Stimulated activated CD8-positive, alpha-beta memory T cell treated with anti-CD3 and anti-CD28 coated beads, Interleukin-2, amount 100 ng/mL, for 1 hour (primary cell): Measurements from ENCODE around the gene NBEAL1.
"Not testable (repeated sequence)": the region's sequence is repeated elsewhere in the genome, so short reads cannot be mapped to it uniquely, and the experiment has no call there.

Experiments used
- DNase-seq, 2 donors: peaks; one replicate each; pipeline ENCODE4 v3.0.0-alpha.2; 2020; ENCODE audit warnings: low read depth in 2 of 2

The NBEAL1 gene

DNA sequence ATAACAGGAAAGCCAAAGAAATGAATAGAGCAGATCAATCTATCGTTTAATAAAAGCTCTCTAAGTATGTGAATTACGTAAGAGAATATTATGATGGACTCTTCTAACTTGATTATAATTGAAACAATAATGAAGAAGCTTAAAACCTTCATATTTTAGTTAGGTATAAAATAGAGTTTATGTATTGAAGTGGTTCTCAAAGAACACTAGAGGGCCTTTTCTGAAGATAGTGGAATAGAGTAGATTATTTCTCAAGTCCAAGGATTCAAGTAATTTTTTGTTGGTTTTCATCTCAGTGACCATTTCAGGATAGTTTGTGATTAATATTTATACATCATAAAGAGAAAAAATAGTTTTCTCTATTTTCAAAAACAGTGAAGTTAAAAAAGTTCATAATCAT, 97.7 kb downstream of the NBEAL1 start:
- no peak for DNase-seq

DNA sequence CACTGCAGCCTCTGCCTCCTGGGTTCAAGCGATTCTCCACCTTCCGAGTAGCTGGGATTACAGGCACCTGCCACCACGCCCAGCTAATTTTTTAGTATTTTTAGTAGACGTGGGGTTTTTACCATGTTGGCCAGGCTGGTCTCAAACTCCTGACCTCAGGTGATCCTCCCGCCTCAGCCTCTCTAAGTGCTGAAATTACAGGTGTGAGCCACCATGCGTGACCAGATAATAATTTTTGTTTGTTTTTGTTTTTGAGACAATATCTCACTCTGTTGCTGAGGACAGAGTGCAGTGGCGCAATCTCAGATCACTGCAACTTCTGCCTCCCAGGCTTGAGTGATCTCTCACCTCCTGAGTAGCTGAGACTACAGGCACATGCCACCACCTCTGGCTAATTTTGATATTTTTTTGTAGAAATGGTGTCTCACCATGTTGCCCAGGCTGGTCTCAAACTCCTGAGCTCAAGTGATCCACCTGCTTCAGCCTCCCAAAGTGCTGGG, 100.6 kb downstream of the NBEAL1 start:
- not testable (repeated sequence) for DNase-seq

GRCh38 chr2:203122317-203122986, 107.8 kb downstream of the NBEAL1 start:
- no peak for DNase-seq

GRCh38 chr2:203126996-203127395, 112.3 kb downstream of the NBEAL1 start:
- DNase-seq, result no peak

GRCh38 chr2:203135105-203135504, 120.4 kb downstream of the NBEAL1 start:
- no peak for DNase-seq

DNA sequence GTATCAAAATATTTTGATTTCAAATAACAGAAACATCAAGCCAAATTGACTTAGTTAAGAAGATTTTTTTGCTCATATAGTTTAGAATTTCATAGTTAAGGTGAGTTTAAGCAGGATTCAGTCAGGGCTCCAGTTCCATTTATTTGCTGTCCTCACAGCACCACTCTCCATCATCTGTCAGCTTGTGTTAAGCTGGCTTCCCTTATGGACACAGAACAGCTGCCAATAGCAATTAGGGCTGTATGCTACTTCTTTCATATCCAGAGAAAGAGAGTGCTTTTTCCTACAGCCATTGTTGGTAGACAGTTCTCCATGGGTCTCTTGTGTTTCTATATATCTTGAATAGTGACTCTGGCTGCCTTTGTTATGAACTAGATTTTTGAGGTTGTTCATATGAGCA, 128.7 kb downstream of the NBEAL1 start:
- DNase-seq, result no peak

DNA sequence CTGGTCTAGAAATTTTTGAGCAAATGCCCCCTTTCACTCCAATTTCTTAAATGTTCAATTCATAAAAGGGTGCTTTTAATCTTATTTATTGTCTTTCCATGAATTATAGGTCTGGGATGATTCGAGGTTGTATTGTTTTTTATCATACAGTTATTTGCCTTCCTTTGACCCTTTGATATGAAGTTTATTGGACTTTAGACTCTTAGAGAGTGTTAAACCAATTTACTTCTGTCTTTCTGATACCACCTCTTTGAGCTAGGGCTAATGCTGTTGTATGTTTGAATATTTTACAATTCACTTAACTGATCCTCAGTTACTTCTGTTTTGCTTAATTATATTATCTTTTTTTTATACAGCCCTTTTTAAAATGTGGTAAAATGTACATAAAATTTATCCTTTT, 134.5 kb downstream of the NBEAL1 start:
- no peak for DNase-seq

- no peak for DNase-seq
Observed at GRCh38 chr2:203155406-203155805, 140.7 kb downstream of the NBEAL1 start.

- not testable (repeated sequence) for DNase-seq
Observed at GRCh38 chr2:203162722-203163121, 148.0 kb downstream of the NBEAL1 start.

DNA sequence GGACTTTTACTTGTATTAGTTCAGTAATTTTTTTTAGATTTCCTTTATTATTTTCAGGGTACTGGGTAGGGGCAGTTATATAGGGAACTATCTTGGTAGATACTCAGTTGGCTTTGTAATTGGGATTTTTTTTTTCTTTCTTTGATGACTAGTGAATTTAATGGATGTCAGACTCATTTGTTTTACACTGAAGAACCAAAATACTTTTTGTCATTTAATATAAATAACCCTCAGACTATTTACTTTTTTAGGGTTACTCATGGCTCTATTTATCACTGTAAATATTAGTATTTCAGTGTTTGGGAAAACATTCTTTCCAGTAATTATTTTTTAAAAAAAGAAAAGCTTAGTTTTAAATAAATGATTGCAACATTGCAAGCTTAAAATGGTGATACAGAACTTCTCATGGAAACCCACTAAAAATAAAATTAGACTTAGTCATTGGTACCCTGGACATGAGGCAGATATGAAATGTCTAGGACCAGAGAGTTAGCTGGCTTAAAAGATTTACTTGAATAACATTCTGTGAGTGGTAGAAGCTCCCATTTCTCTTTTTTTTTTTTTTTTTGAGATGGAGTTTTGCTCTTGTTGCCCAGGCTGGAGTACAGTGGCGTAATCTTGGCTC, 149.7 kb downstream of the NBEAL1 start:
- no peak for DNase-seq

GRCh38 chr2:203167751-203168150, 153.1 kb downstream of the NBEAL1 start:
- no peak for DNase-seq

DNA sequence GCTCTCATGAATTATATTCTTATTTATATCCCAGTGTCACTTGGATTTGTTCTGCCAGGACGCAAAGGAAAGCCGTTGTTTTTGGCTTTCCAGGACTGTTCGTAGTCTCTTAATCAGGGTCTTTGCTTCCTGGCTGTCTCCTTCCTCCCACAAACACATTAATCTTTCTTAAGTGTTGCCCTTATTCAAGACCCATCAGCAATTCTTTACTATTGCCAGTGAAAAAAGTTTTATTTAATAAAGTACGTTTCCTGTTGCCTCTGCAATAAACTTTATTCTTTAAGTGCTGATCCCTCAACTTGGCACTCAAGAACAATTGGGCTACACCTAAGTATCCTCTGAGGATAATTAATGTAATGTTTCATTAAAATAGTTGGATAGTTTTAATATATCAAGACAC, 155.8 kb downstream of the NBEAL1 start:
- DNase-seq, result no peak

- DNase-seq, result no peak
Observed at GRCh38 chr2:203175371-203175770, 160.7 kb downstream of the NBEAL1 start.

GRCh38 chr2:203177361-203177760, 162.7 kb downstream of the NBEAL1 start:
- no peak for DNase-seq

- no peak for DNase-seq
Observed at GRCh38 chr2:203185864-203186263, 171.2 kb downstream of the NBEAL1 start.

GRCh38 chr2:203190547-203190946, 175.9 kb downstream of the NBEAL1 start:
- not testable (repeated sequence) for DNase-seq

GRCh38 chr2:203191026-203191425, 176.4 kb downstream of the NBEAL1 start:
- DNase-seq, result not testable (repeated sequence)

DNA sequence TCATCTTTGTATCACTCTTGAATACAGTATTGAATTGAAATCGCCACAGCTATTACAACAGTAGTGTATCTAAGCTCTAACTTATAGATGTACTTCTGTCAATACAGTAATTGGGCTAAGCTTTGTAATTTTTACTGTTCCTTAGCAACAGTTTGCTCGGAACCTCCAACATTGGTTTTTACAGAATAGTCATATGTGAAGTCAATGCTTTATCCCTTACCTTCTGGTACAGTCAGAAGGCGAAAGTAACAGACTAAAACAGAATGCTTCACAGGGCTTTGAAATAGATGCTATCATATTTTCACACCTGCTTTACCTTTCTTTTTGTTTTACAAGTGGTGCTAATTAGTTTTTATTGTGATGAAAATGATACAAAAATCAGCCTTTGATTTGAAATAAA, 177.3 kb downstream of the NBEAL1 start:
- DNase-seq, result no peak

- DNase-seq, result no peak
Observed at GRCh38 chr2:203195331-203196036, 180.8 kb downstream of the NBEAL1 start.

- no peak for DNase-seq
Observed at GRCh38 chr2:203200866-203201265, 186.2 kb downstream of the NBEAL1 start.

DNA sequence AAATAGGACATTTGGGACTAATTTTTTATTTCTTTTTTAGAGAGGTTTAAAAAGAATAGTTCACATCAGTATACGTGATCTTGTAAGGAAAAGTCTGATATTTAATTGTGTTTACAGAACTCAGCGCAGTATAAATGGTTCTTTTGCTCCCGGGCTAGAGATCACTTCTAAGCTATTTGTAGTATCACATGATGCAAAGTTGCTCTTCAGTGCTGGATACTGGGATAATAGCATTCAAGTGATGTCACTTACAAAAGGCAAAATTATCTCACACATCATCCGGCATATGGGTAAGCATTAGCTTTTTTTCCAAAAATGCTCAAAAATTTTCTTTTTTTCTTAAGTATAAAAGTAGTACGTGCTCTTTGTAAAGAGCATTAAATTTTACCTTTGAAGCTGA, 186.8 kb downstream of the NBEAL1 start:
- no peak for DNase-seq

DNA sequence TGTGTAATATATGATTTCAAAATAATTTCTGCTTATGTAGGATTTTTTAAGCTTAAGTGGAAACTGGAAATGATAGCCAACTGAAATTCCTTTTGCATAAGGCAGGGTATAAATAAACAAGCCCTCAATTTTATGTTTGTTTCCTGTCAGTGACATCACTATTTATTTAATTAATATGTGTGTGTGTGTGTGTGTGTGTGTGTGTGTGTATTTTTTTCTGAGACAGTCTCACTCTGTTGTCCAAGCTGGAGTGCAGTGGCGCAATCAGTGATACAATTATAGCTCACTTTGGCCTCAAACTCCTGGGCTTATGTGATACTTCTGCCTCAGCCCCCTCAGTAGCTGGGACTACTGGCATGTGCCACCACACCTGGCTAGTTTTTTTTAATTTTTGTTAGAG, 194.9 kb downstream of the NBEAL1 start:
- no peak for DNase-seq
